ENCODE measurements around the gene USP22. TPM values are rescaled to one million over a fixed set of nuclear protein-coding genes. Genes with fewer than 3 reads are reported as not detected.

USP22 gene
- total RNA-seq, result 100 to 1,000 TPM; 221 to 226 TPM

DNA sequence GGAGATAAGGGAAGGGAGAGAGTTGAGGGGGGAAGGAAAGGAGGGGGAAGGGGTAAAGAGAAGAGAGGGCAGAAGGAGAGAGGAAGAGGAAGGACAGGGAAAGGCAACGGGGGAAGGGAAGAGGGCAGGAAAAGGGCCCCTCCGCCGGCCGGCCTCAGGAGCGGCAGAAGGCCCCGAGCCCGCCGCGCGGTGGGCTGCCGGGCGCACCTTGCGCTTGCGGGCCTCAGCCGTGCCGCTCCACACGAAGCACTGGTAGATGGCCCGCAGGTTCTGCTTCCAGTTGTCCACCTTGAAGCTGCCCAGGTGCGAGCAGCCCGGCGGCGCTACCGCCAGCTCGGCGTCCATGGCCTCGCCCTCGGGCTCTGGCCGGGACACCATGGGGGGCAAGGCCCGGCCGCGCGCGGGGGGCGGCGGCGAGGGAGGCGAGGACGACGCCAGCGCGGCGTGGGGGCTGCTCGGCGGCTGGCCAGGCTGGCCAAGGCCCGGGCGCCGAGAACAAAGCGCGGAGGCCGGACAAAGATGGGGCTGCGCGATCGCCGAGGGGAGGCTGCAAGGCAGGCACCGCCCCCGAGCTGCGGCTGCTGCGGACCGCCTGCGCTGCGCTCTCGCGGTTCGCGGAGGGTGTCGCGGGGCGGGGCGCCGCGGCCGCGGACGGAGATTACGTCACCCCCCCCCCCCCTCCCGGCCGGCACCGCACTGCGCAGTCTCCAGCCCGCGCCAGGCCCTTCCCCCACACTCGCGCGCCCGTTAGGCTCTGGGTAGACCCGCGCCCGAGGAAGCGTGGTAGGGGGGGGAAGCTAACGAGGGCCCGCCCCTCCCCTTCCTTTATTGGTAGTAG lies at the start of gene USP22:
USP22 (minus strand) TSS at position 554 of the 838 bp plus-strand sequence; CDS start at position 378, 176 bp downstream.

Small RNA genes lying within 50 kb of the gene (small RNA-seq; reads per million reads assigned to genes)
- gene AC087393.1, result 0 reads per million in 2 donors

Other genes starting within 250 kb of the USP22 start
- 10 to 100 TPM; 26.0 to 27.2 TPM for gene DHRS7B, start 84.0 kb upstream of the USP22 start, total RNA-seq
- gene TMEM11, start 171.2 kb upstream of the USP22 start, total RNA-seq, result 10 to 100 TPM; 15.8 to 28.3 TPM
- gene NATD1, start 210.4 kb upstream of the USP22 start, total RNA-seq, result 1 to 10 TPM; 2.0 to 3.4 TPM
- 10 to 100 TPM; 20.0 to 31.6 TPM for gene MAP2K3, start 241.7 kb upstream of the USP22 start, total RNA-seq

Measured in melanocyte of skin (primary cell).